GM12878 (cell line): ENCODE results near the gene ATAD3A.

Experiments
- BACH1 ChIP-seq: fragments of 450-650 bp; IDR thresholded peaks from 2 replicates; pipeline ENCODE4 v1.6.1; 2017; ENCODE audit warnings: mild to moderate bottlenecking, borderline replicate concordance
- CBFB ChIP-seq: IDR thresholded peaks from 2 replicates; pipeline ENCODE4 v1.6.1; 2016; ENCODE audit warnings: antibody characterized with exemption, low read depth
- ELK1 ChIP-seq: IDR thresholded peaks from 2 replicates; pipeline ENCODE4 v1.6.1; 2012; ENCODE audit warnings: low read depth, low read length, improper control_type of control experiment
- POLR2A ChIP-seq: IDR thresholded peaks from 2 replicates; pipeline ENCODE4 v1.6.1; 2011; ENCODE audit warnings: low read depth, mild to moderate bottlenecking, low read length
- ZNF24 ChIP-seq: fragments of 450-650 bp; IDR thresholded peaks from 2 replicates; pipeline ENCODE4 v1.6.1; 2017; ENCODE audit warnings: antibody characterized with exemption, mild to moderate bottlenecking
- ZZZ3 ChIP-seq: IDR thresholded peaks from 2 replicates; pipeline ENCODE4 v1.6.1; 2011; ENCODE audit warnings: low read depth; ENCODE audit not compliant: control insufficient read depth, insufficient read length
- TF ChIP-seq, protein P1 (sequence below), 3 experiments: IDR thresholded peaks in 2 of 3; conservative IDR thresholded peaks in 1 of 3; 2 replicates each; pipeline ENCODE4 v1.5.1; 2011; ENCODE audit warnings: low read depth in 3 of 3, low read length in 3 of 3, mild to moderate bottlenecking in 3 of 3, control low read depth in 2 of 3, moderate library complexity in 2 of 3, inconsistent platforms in 1 of 3, mixed read lengths in 1 of 3; ENCODE audit not compliant: control insufficient read depth in 2 of 3, insufficient read depth in 1 of 3; ENCODE audit errors: extremely low read depth in 1 of 3
- TF ChIP-seq, protein P2 (sequence below): IDR thresholded peaks from 2 replicates; pipeline ENCODE4 v1.6.1; 2012; ENCODE audit warnings: mild to moderate bottlenecking, low read depth, low read length

GRCh38 chr1:1559066-1559465 is 47.1 kb downstream of the ATAD3A start:
- no peak; the same call in 1 of the 2 replicates for TF ChIP-seq POLR2A
- TF ChIP-seq, protein P1, sequence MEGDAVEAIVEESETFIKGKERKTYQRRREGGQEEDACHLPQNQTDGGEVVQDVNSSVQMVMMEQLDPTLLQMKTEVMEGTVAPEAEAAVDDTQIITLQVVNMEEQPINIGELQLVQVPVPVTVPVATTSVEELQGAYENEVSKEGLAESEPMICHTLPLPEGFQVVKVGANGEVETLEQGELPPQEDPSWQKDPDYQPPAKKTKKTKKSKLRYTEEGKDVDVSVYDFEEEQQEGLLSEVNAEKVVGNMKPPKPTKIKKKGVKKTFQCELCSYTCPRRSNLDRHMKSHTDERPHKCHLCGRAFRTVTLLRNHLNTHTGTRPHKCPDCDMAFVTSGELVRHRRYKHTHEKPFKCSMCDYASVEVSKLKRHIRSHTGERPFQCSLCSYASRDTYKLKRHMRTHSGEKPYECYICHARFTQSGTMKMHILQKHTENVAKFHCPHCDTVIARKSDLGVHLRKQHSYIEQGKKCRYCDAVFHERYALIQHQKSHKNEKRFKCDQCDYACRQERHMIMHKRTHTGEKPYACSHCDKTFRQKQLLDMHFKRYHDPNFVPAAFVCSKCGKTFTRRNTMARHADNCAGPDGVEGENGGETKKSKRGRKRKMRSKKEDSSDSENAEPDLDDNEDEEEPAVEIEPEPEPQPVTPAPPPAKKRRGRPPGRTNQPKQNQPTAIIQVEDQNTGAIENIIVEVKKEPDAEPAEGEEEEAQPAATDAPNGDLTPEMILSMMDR (IDR thresholded peaks at IDR 0.05 in 2 of 3, conservative IDR thresholded peaks at IDR 0.05 in 1 of 3; ENCODE audit: control insufficient read depth in 2 of 3, extremely low read depth in 1 of 3, insufficient read depth in 1 of 3, low read depth in 3 of 3, low read length in 3 of 3), result no peak
- TF ChIP-seq CBFB, result no peak
- TF ChIP-seq ZZZ3, result no peak
- no peak for TF ChIP-seq BACH1
- no peak for TF ChIP-seq ZNF24
- no peak for TF ChIP-seq ELK1
- TF ChIP-seq, protein P2, sequence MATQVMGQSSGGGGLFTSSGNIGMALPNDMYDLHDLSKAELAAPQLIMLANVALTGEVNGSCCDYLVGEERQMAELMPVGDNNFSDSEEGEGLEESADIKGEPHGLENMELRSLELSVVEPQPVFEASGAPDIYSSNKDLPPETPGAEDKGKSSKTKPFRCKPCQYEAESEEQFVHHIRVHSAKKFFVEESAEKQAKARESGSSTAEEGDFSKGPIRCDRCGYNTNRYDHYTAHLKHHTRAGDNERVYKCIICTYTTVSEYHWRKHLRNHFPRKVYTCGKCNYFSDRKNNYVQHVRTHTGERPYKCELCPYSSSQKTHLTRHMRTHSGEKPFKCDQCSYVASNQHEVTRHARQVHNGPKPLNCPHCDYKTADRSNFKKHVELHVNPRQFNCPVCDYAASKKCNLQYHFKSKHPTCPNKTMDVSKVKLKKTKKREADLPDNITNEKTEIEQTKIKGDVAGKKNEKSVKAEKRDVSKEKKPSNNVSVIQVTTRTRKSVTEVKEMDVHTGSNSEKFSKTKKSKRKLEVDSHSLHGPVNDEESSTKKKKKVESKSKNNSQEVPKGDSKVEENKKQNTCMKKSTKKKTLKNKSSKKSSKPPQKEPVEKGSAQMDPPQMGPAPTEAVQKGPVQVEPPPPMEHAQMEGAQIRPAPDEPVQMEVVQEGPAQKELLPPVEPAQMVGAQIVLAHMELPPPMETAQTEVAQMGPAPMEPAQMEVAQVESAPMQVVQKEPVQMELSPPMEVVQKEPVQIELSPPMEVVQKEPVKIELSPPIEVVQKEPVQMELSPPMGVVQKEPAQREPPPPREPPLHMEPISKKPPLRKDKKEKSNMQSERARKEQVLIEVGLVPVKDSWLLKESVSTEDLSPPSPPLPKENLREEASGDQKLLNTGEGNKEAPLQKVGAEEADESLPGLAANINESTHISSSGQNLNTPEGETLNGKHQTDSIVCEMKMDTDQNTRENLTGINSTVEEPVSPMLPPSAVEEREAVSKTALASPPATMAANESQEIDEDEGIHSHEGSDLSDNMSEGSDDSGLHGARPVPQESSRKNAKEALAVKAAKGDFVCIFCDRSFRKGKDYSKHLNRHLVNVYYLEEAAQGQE, result no peak
